Glomerular visceral epithelial cell (primary cell): ENCODE measurements around the gene KRTAP6-3.

Experiments
- DNase-seq: peaks from one replicate; pipeline ENCODE4 v3.0.0-alpha.2; 2016; ENCODE audit errors: extremely low spot score

KRTAP6-3 gene, protein sequence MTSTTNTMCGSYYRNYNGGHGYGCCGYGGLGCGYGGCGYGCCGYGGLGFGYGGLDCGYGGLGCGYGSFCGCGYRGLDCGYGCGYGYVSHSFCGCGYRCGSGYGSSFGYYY

DNA sequence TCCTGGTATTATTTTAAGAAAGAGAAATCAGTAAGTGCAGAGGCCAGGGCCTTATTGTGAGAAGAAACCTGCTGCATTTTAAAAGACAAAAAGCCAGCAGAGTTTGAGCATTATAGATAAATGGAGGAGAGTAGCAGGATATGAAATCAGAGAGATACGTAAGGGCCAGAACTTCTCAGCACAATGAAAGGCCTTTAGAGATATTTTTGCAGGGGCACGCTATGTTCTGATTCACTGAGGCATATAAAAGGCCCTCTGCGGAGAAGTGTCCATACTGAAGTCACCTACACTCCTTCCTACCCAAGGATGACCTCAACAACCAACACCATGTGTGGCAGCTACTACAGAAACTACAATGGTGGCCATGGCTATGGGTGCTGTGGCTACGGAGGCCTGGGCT lies at the start of gene KRTAP6-3:
TSS of gene KRTAP6-3 (plus strand) at position 301 of the 400 bp plus-strand sequence. CDS start at position 307, 6 bp downstream.
- no peak for DNase-seq

DNA sequence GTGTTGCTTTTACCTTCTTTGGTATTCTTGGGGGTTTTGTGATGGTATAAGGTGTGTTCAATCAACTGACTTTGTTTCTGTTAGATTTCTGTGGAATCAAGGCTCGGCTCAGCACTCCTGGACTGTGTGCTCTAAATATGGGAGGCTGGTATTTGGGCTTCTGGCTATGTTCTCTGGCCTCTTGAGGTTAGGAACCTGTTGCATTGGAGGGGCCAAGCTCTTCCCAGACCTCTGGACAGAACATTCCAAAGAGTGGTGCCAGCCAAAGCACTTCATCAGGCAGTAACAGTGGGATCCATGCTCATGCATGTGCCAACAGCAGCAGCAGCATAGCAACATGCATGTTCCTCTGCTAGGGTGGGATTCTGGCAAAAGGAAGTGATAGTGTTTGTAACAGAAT lies 39.5 kb upstream of the KRTAP6-3 start:
- DNase-seq: no peak

DNA sequence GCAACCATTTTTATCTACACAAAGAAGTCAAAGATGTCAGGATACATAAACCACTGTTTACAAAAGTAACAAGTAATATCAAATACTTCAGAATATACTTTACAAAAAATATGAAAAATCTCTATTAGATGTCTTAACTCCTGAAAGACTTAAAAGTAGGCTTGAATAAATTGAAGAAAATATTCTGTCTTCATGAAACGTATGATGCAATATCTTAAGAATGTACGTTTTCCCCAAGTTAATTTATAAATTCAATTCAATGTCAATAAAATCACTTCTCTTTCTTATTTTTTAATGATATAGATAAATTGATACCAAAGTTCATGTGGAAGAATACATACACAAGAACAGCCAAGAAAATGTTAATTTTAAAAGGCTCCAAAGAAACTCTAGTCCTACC lies 37.1 kb upstream of the KRTAP6-3 start:
- DNase-seq: no peak

DNA sequence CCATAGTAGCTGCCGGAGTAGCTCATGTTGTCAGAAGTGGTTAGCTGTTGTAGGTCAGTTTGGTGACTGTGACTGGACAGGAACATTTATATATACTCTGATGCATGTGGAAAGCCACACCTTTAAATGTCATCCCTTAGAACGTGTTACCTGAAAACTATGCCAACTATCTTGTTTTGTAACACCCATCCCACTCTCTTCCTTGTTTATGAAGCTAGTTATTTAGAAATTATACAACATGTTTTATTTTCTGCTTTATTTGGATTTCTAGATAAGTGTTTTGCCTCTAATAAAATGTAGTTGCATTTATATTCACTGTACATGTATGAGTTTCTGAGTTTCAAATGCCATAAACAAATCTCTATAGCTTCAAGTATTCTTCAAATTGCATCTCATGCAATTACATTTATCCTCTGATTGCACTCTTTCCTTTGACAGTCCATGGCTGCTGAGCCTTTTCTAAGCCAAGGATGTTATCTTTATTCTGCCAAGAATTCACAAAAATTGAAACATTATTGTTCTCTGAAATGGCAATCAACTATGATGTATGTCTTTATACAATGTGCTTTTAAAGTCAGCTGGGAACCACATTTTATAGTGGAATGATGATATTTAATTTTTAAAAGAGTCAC lies 30.9 kb upstream of the KRTAP6-3 start, which contains the start of gene KRTAP19-7:
TSS of gene KRTAP19-7 (minus strand) at position 51 of the 632 bp plus-strand sequence. CDS start at position 26, 25 bp downstream.
- DNase-seq: no peak

DNA sequence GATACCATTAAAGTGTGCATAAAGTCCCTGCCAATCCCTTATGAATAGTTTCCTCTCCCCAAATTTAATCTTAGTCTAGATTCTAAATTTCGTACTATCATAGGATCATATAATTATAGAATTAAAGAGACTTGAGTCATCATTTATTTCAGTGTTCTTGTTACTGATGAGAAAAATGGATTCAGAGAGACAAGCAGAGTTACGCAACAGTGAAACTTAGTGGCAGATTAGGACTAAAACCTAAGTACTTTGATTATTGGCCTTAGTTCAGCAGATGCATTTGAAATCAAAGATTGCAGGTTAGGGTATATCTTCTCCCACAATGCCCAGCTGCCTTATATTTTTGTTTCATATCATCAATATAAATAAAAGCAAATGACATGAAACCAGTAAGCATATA lies 30.3 kb upstream of the KRTAP6-3 start:
- DNase-seq: no peak

DNA sequence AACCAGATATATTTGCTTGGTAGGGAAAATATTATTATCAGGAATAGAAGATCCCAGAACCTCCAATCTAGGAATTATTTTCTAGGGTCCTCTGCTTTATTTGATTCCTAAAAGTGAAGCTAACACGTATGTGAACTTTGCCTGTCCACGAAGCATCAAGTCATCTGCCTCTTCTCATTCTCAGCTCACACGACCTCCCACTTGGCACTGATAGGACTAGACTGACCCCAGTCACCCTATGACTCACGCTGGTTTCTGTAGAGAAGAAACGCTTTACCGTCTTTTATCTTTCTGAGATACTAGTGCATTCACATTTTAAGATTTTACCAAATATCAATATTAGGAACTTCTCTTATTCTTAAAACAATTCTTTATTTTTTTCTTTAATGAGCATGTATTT lies 29.2 kb upstream of the KRTAP6-3 start:
- DNase-seq: no peak

DNA sequence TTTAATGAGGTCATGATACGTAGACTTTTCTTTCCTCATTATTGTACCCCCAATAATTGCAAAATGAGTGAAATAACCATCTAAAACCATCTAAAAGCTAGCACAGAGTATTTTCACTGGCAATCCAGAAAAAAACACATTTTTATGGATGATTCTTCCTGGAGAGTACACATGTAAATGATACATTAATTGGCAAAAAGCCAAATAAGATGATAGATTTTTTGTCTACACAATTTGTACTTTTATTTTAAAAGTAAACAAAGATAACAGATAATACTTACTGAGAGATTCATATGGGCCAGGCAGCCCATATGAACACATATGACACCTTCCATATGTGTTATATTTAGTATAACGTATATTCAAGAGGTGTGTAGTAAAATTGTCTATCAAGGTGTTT lies 28.6 kb upstream of the KRTAP6-3 start:
- no peak for DNase-seq

DNA sequence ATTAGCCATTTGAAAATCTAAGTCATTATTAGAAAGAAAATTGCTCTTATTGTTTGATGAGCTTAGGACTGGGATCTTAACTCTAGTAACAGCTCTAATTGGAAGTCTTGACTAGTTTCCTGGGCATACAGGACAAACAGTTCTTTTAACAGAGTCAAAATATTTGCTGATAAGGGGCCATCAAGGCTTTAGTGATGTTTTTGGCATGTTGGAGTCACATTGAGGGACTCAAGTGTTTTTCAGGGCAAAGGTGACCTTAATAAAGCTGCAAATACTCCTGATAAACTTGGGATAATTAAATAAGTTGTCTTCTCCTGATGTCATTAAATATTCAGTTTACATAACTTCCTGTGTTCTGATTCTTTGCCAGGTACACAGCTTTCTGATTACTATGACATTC lies 24.6 kb upstream of the KRTAP6-3 start:
- no peak for DNase-seq

DNA sequence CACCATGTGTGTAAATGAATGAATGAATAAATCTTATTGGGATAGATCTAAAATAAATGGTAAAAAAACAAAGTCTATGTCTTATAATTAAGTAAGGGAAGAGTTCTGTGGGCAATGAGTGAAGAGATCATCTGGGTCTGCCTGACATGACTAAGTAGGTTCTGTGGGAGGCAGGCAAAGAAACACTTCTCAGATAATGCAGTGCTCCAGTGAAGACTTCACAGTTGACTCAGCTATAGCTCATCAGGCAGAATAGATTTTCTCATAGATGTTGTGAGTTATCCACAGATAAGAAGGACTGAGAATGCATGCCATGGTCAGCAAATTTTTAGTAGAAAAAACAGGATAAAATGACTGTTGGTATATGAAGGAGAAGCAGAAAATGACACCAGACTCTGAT lies 14.5 kb upstream of the KRTAP6-3 start:
- DNase-seq: no peak

DNA sequence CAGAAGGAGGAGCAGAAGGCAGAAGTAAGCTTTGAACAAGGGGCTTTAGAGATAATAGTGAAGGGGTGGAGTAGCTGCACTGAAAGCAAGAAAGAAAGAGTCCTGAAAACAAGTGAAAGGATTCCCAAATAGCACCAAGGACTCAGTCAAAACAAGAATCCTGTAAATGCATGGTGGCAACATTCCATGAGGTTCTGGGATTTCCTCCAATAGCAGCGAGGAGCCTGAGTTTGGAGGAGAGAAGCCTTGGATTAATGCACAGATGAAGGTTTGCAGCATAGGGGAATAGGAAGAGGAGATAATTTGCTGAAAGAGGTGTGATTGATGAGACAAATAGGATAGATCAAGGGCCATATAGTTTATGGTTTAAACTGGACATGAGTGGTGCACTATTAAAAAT lies 12.9 kb upstream of the KRTAP6-3 start:
- no peak for DNase-seq

DNA sequence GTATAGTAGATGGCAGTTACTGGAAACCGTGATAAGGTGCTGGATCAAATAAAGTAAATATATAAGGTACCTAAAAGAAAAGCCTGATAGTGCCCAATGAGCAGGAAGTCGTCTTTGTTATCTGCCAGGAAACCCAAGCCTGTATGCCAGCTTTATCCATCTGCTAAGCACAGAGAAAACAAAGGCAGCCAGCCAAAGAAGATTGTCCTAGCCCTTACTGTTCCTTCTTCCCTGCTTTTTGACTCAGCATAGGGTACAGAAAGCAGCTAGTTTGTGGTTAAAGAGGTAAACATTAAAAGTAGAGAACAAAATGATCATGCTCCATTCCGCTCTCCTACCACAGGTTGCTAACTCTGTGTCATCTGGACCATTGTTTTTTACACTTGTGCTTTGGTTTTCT lies 12.1 kb upstream of the KRTAP6-3 start:
- DNase-seq: no peak

DNA sequence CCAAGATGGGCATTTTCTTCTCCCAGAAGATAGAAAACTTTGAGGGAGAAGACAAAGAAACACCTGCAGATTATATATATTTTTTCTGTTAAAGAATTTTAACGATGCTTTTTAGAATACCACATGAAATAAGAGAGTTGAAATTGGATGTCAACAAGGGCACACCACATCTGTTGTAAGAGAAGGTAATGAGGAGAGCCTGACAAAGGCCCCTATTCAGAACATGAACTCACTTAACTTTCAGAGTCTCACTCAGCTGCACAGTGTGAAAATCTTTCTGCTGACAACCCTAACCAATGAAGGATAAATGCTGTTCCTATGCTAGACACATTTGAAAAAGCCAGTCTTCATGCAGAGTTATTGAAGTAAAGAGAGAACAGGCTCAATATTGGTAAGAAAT lies 9.4 kb upstream of the KRTAP6-3 start:
- DNase-seq: no peak

DNA sequence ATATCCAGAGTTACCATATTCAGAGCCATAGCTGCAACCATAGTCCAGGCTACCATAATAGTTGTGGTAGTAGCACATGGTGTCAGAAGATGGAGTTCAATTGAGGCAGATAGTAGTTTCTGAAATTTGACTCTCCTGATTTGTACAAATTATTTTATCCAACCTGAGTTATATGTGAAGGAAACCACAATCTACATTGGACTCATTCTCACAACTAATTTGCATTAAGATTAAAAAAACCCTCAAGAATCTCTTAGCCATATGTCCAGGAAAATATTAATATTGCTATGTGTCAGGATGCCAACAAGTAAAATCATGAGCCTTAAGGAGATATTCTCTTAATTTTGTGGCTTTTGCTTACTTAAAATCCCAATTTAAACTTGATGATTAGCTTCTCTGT lies 1.9 kb upstream of the KRTAP6-3 start, which contains the start of gene KRTAP22-2:
TSS of gene KRTAP22-2 (minus strand) at position 101 of the 400 bp plus-strand sequence.
- no peak for DNase-seq

DNA sequence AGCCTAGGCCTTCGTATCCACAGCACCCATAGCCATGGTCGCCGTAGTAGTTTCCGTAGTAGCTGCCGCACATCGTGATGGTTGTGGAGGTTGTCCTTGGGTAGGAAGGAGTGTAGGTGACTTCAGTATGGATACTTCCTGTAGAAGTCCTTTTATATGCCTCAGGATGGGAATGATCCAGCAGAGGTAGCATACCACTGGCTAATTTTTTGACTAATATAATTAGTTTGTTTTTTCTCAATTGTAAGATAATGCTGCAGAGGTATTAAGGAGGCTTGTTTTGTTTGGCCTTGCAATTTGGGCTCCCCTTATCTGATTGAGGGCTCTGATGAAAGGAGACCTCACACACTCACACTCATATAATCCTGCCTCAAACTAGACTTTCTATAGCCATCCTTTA lies 6.6 kb downstream of the KRTAP6-3 start, which contains the start of gene KRTAP6-2:
TSS of gene KRTAP6-2 (minus strand) at position 101 of the 400 bp plus-strand sequence. CDS start at position 73, 28 bp downstream.
- no peak for DNase-seq

DNA sequence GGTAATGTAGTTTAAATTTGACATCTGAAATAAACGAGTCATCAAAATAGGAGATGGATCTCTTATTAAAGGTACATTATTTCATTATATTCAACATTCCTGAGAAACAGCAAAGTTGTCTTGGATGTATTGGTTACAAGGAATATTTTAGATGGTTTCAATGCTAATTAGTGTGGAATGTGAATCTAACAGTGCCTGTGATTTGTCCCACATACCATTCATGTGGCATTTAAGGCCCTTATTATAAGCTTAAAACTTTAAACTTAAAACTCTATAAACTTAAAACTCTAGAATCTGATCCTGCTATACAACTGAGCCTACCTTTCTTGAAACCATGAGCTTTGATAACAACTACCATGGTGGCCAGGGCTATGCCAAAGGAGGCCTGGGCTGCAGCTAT lies 8.5 kb downstream of the KRTAP6-3 start, which contains the start of gene KRTAP22-1:
TSS of gene KRTAP22-1 (plus strand) at position 301 of the 400 bp plus-strand sequence.
- no peak for DNase-seq

DNA sequence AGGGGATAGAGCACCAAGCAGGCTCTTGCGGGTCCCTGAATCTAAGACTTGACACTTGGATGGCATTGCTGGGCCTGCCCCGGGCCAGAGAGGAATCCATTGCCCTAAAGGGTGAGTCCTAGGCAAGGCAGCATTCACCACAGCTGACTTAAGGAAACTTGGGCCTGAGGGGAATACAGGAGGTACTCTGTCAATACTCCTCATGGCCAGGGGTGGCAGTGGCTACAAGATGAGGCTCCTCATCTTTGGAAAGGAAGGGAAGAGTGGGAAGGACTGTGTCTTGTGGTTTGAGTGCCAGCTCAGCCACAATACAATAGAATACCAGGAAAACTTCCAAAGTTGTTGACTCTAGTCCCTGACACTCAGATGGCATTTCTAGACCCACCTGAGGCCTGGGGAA lies 13.7 kb downstream of the KRTAP6-3 start:
- no peak for DNase-seq

DNA sequence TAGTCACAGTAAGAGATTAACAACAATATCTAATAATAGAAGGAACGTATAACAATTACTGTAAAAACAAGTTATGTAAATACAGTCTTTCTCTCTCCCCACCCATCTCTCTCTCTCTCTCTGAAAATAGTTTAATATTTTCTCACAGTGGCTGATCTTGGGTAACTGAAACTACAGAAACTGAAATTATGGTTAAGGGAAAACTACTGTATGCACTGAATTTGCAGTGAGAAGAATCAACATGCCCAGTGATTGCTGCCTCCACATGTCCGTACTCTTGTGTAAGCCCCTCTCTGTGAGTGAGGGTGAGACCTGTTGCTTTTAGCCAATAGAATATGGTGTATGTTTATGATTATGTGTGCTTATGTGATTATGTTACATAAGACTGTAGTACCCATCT lies 19.9 kb downstream of the KRTAP6-3 start:
- DNase-seq: no peak

DNA sequence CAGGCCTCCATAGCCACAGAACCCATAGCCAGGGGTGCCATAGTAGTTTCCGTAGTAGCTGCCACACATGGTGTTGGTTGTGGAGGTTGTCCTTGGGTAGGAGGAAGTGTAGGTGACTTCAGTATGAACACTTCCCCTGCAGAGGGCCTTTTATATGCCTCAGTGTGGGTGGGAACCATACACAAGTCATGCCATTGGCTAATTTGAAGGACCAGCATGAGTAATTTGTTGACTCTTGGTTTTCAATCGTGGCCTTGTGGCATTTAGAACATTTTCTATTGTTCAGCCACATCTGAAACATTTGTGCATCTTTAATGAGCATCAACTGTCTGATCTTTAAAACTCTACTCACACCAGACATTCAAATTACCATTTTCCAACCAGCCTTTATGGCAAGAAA lies 21.6 kb downstream of the KRTAP6-3 start, which contains the start of gene KRTAP6-1:
TSS of gene KRTAP6-1 (minus strand) at position 95 of the 400 bp plus-strand sequence. CDS start at position 69, 26 bp downstream.
- DNase-seq: no peak

DNA sequence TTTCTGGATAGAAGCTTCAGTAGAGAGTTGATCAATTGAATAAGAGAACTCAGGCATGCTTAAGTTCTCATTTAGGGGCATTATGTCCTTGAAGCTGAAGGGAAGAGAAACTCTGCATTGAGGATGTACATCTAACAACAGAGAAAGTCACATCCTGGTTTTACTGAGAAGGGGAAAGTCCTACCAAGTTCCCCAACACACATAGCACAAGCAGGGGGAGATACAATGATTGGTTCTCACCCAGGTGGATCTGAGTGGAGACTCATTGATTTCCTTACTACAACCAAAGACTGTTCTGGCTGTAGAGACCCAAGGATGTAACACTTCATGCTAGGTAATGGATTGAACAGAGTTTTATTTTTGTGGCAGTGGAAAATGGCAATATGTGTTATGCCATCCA lies 23.0 kb downstream of the KRTAP6-3 start:
- DNase-seq: no peak

DNA sequence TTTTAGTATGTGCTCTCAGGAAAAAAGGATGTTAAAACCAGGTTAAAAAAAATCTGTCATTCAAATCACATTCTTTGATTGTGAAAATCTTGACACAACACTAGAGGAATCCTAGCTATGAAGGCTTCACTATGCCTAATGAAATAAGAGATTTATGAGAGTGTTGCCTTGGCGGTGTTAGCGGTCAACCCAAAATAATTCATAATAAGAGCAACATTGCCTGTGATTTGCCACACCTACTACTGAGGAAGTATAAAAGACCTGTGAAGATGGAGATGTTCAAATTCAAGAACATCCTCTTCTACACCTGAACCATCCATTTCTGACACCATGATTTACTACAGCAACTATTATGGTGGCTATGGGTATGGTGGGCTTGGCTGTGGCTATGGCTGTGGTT lies 23.9 kb downstream of the KRTAP6-3 start, which contains the start of gene KRTAP20-1:
TSS of gene KRTAP20-1 (plus strand) at position 301 of the 400 bp plus-strand sequence. CDS start at position 331, 30 bp downstream.
- no peak for DNase-seq

DNA sequence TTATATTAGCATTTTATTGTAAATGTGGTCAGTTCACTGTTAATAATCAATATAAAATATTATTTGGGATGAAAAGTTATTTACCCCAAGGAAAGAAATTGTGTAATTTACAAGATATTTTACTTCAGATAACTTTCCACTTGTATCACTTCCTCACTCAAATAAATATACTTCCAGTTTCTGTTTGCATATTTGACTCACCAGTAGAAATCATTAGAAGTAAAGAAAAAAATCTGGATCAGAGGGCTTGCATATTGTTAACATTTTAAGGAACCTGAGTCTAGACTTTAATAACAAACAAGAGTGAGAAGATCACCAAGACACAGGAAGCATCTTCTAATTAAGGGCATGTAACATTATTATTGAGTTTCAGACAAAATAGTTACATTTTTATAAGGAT lies 27.8 kb downstream of the KRTAP6-3 start:
- no peak for DNase-seq

DNA sequence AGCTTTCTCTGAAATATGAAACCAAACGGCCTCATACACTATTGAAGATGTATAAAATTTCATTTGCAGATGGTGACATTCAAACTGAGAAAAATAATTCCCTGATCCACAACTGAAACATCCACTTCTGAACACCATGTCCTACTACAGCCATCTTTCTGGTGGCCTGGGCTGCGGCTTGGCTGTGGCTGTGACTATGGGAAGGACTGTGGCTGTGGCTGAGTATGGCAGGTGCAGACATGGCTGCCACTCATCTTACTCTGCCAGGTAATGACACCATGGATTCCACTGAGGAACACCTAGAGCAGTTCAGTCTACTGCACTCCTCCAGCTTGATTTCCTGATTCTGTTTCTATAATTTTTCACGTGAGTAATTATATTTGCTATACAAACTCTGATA lies 28.3 kb downstream of the KRTAP6-3 start, which contains the start of gene KRTAP20-4:
TSS of gene KRTAP20-4 (plus strand) at position 106 of the 400 bp plus-strand sequence.
- no peak for DNase-seq

DNA sequence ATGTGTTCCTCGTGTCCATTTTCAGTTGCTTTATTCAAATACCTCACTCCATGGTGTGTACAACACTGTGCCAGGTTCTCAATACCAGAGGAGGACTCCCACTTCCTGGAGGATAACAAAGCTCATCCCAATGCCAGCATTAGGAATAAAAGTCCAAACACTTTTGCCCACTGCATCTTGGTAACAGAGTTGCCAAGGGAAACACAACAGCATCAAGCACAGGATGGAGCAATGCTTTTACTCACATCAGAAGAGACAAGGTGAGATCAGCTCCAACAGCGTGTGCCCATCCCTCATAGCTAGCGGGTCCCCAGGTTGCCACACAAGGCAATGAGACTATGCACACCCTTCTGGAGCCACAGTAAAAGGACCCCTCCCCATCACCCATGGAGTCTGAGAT lies 31.1 kb downstream of the KRTAP6-3 start:
- no peak for DNase-seq
